Testis (tissue), 3 donors: ENCODE measurements around the gene MAGI2. TPM values are rescaled to one million over a fixed set of nuclear protein-coding genes. Genes with fewer than 3 reads are reported as not detected.

Experiments used
- DNase-seq: peaks from one replicate; pipeline ENCODE4 v3.0.0-alpha.2; 2019
- H3K27ac ChIP-seq, 2 donors: fragments of 200-600 bp; sonication (generic); one replicate each; pipeline ENCODE4 v1.5.1; 2019
- H3K27me3 ChIP-seq: fragments of 200-600 bp; sonication (generic); one replicate; pipeline ENCODE4 v1.5.1; 2019
- H3K36me3 ChIP-seq: fragments of 200-600 bp; sonication (generic); one replicate; pipeline ENCODE4 v1.5.1; 2017; ENCODE audit warnings: low read depth; ENCODE audit errors: missing control alignments
- H3K4me1 ChIP-seq: fragments of 200-600 bp; sonication (generic); one replicate; pipeline ENCODE4 v1.5.1; 2019
- H3K4me3 ChIP-seq, 2 donors: fragments of 200-600 bp; sonication (generic); one replicate each; pipeline ENCODE4 v1.5.1; 2017 to 2019
- H3K9me3 ChIP-seq: fragments of 200-600 bp; sonication (generic); one replicate; pipeline ENCODE4 v1.5.1; 2017
- CTCF ChIP-seq, 3 experiments: fragments of 450-650 bp in 2 of 3; fragments of 200-600 bp in 1 of 3; sonication (generic) in 1 of 3; IDR thresholded peaks; one replicate each; pipeline ENCODE4 v1.5.1; 2016 to 2019; ENCODE audit warnings: antibody characterized with exemption in 3 of 3, mild to moderate bottlenecking in 2 of 3, moderate library complexity in 1 of 3
- POLR2A ChIP-seq: fragments of 450-650 bp; IDR thresholded peaks from one replicate; pipeline ENCODE4 v1.6.1; 2017; ENCODE audit warnings: antibody characterized with exemption, mild to moderate bottlenecking, moderate library complexity
- WGBS, 2 donors: methylation state at CpG; one replicate each; pipeline ENCODE4 v1.1.5; 2018; 5-methylcytosine and 5-hydroxymethylcytosine counted together
- intact Hi-C: fragments of 100-400 bp; cut with DNase I; formaldehyde crosslinking; loops from one replicate; pipeline ENCODE4 v1.15.1; 2023; ENCODE audit warnings: low total_unique reads
- polyA plus RNA-seq: library from polyadenylated mRNA; stranded (reverse); fragments of 350-450 nt; fragmentation: Illumina TruSeq; extraction: RNeasy Lipid Tissue Mini Kit (QIAGEN cat#74804); gene quantifications from one replicate; pipeline ENCODE4 v1.2.3, GENCODE V29; 2014; ENCODE audit warnings: low read depth, low replicate concordance; ENCODE audit not compliant: insufficient read depth
- total RNA-seq, 2 donors: library from RNA; depleted of rRNA; stranded (reverse); fragments of >200 nt; gene quantifications; one replicate each; pipeline ENCODE4 v1.2.3, GENCODE V29; 2016

Gene MAGI2
- total and polyA plus RNA-seq, 3 donors from 2014 or later, result 11.2 to 13.1 (median 12.4) TPM

- no peaks in the 10 kb centered on the region for H3K27me3 ChIP-seq
- no peaks in the 10 kb centered on the region for H3K4me1 ChIP-seq
- H3K36me3 ChIP-seq, result no peaks in the 10 kb centered on the region
- 76 to 79% methylated on average over 2 of the region's 2 CpGs for WGBS, 2 donors
- DNase-seq, result no peak
- no peak for TF ChIP-seq POLR2A
- no peak for TF ChIP-seq CTCF (IDR thresholded peaks at IDR 0.05)
- H3K9me3 ChIP-seq, result no peaks in the 10 kb centered on the region
- H3K27ac ChIP-seq, result no peak overlapping the region
- no peak overlapping the region for H3K4me3 ChIP-seq
- intact Hi-C loops, result no loop called here
Observed at GRCh38 chr7:78395298-78396036, 1058.0 kb downstream of the MAGI2 start.

- no peak for TF ChIP-seq POLR2A
- TF ChIP-seq CTCF (IDR thresholded peaks at IDR 0.05), result no peak
- no peak overlapping the region for H3K4me3 ChIP-seq
- intact Hi-C loops, result no loop called here
- H3K27ac ChIP-seq, result no peak overlapping the region
- WGBS, 2 donors, result 81 to 83% methylated on average over 4 of the region's 4 CpGs
- H3K4me1 ChIP-seq, result no peaks in the 10 kb centered on the region
- no peaks in the 10 kb centered on the region for H3K36me3 ChIP-seq
- no peak for DNase-seq
- no peaks in the 10 kb centered on the region for H3K9me3 ChIP-seq
- H3K27me3 ChIP-seq, result no peaks in the 10 kb centered on the region
Observed at GRCh38 chr7:78389022-78389421, 1064.4 kb downstream of the MAGI2 start.

- TF ChIP-seq POLR2A, result no peak
- no peak for TF ChIP-seq CTCF (IDR thresholded peaks at IDR 0.05)
- H3K9me3 ChIP-seq, result no peaks in the 10 kb centered on the region
- no peaks in the 10 kb centered on the region for H3K27me3 ChIP-seq
- H3K4me3 ChIP-seq, result no peak overlapping the region
- no peak overlapping the region for H3K27ac ChIP-seq
- no peak for DNase-seq
- no peaks in the 10 kb centered on the region for H3K36me3 ChIP-seq
- H3K4me1 ChIP-seq, result no peaks in the 10 kb centered on the region
- intact Hi-C loops, result no loop called here
- WGBS, 2 donors, result 58 to 78% methylated on average over 2 of the region's 2 CpGs
Observed at GRCh38 chr7:78386520-78386919, 1066.9 kb downstream of the MAGI2 start.

- Histone ChIP-seq H3K36me3 (no peaks in the 10 kb centered on the region), H3K27me3 (no peaks in the 10 kb centered on the region), H3K4me1 (no peaks in the 10 kb centered on the region), H3K4me3 (no peak overlapping the region), H3K27ac (no peak overlapping the region), H3K9me3 (no peaks in the 10 kb centered on the region)
- DNase-seq, result no peak
- intact Hi-C loops, result no loop called here
- TF ChIP-seq CTCF (IDR thresholded peaks at IDR 0.05), result no peak
- TF ChIP-seq POLR2A, result no peak
- WGBS, 2 donors, result 65 to 91% methylated on average over 4 of the region's 4 CpGs
Observed at GRCh38 chr7:78383096-78383880, 1070.2 kb downstream of the MAGI2 start.
